NCI-H82 treated with DMSO at 0.1 percent for 48 hours (cell line): ENCODE measurements around the gene TPST2.
"Not testable (repeated sequence)": the region's sequence is repeated elsewhere in the genome, so short reads cannot be mapped to it uniquely, and the experiment has no call there.

Experiments
- DNase-seq: peaks from one replicate; lab custom pipeline; 2025; ENCODE audit not compliant: unreplicated experiment; lab: John Stamatoyannopoulos, UW

TPST2 gene

DNA sequence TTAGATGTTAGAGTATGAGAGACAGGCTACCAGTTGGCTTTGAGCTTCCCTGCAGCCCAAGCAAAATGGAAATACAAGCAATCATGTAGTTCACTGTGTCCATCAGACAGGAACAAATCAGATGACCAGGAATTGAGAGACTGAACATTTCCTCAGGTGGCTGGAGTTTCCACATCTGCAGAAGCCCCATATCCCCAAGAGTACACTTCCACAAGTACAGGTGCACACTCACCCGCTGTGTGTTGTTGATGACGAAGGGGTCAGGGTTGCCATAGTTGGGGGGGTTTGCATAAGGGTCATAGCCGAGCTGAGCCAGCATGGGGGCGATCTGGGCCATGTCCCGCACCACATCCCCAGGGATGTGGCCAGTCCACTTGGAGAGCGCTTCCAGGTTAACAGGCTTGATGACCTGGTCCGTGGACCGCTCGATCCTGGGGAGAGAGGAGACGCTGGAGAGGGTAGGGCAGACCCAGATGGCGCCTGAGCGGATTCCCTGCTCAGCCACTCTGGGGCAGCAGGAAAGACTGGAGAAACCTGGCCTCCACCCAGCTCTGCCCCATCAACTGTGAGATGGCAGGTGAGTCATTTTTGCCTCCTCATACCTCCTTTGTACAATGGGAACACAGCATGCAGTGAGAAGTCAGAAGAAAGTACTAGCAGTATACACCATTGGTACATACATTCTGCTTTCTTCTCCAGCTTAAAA lies 53.7 kb downstream of the TPST2 start:
- DNase-seq = no peak

DNA sequence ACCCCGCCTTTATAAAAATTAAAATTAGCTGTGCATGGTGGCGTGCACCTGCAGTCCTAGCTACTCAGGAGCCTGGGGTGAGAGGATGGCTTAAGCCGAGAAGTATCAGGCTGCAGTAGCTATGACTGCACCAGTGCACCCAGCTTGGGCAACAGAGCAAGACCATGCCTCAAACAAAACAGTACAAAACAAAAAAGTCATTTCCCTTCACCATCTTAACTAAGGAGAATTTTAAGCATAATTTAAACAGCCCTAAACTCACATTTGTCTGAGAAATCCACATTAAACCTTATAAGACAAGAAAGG lies 54.4 kb downstream of the TPST2 start:
- no peak for DNase-seq

GRCh38 chr22:26534874-26535602 lies 54.9 kb downstream of the TPST2 start:
- no peak for DNase-seq

DNA sequence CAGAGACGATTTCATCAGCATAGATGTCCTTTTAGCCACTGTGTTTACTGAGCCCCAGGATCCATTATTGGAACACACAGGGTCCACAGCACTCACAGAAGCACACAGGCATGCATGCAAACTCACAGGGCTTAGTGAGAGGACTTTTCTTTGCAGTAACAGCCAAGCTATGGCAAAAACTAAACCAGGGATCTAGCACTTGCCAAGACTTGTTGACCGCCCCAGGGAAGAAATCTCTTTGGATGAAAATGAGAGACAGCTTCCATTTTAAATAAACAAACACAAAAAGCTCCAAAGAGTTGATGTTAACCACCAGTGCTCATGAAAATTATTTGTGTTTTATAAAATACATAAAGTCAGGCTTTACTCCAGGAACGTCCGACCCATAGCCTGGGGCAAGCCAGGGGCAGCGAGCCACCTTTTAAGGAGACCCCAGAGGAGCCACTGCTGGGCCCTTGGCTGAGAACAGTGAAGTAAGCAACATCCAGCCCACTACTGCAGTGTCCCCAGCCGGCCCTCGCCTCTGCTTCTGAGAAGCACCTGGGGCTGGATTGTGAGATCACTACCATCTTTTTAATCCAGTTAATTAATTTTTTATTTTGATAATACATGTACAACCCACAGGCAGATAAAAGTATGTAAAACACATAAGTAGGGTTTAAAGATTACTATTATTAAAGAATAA lies 55.6 kb downstream of the TPST2 start:
- no peak for DNase-seq

DNA sequence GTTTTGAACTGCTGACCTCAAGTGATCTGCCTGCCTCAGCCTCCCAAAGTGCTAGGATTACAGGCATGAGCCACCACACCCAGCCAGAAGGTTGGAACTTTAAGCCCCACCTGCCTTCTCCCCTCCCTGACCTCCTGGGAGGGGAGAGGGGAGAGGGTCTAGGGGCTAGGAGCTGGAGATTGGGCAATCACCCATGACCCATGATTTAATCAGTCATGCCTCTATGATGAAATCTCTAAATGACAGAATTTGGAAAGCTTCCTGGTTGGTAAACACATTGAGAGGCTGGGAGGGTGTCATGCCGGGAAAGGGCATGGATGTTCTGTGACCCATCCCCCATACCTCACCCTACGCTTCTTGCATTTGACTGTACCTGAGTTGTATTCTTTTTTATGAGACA lies 60.6 kb downstream of the TPST2 start:
- DNase-seq = no peak

GRCh38 chr22:26528518-26528917 lies 61.4 kb downstream of the TPST2 start:
- not testable (repeated sequence) for DNase-seq

- peak; percentile 70 for DNase-seq
These were observed 62.1 kb downstream of the TPST2 start for GRCh38 chr22:26527574-26528465.

DNA sequence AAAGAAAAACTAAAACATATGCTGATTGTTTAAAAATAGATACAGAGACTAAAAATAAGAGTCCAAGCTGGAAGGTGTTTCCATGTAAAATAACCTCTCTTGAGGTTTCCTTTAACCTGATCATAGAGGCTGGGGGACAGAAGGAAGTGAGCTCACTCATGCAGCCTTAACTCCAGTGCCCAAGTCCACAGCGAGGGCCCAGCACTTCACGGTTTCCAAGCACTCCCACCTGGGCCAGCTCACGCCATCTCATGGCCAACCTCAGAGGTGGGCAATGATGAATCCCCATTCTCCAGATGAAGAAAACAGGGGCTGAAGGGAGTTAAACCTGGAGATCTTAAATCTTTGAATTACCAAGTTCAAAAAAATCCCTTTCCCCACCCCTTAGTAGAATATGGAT lies 62.8 kb downstream of the TPST2 start:
- DNase-seq = no peak

GRCh38 chr22:26525946-26526564 lies 63.9 kb downstream of the TPST2 start:
- DNase-seq = no peak

DNA sequence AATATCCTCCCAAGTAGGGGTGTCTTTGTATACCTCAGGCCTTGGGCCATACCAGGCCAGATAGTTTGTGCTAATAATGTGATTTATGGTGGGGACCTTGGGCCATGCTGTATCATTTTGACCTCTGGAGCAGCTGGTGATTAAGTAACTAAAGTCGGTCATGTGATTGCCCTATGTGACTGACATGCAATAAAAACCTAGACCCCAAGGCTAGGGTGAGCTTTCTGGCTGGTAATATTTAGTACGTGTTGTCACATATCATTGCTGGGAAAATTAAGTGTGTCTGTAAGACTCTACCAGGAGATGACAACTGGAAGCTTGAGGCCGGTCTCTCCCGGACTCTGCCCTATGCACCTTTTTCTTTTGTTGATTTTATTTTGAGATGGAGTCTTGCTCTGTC lies 65.1 kb downstream of the TPST2 start:
- DNase-seq = no peak

GRCh38 chr22:26522592-26522991 lies 67.3 kb downstream of the TPST2 start:
- DNase-seq = no peak

DNA sequence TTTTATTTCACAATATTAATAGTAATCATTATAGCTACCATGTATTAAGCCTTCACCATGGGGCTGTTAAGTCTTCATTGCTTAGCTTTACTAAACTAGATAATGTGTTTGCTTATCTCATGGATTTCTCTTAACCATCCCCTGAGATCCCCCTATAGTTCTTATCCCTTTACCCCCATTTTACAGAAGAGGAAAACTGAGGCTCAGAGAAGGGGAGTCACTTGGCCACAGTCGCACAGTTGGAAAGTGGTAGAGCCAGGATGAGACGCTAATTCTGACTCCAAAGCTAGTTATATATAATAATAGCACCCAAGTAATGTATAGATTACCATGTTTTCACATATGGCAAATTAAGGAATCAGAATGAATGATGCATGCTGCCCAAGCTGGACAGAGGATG lies 67.9 kb downstream of the TPST2 start:
- no peak for DNase-seq

- no peak for DNase-seq
These were observed 72.5 kb downstream of the TPST2 start for GRCh38 chr22:26517429-26517828.

GRCh38 chr22:26516503-26516902 lies 73.4 kb downstream of the TPST2 start:
- DNase-seq = no peak

DNA sequence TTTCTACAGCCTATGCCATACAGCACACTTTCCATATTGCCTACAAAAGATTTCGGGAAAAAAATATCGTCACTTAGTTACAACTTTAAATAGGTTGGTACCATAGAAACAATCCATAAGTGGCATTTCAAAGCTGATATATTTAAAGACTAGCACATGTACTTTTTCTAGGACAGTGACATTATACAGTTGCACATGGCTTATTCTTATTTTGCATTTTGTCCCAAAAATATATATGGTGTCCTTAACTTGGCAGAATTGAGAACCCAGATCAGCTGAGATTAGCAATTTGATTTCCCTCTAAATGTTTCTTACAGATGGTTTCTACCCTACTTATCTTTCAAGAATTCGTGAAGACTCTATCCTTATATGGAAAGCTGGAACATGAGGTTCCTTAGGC lies 74.0 kb downstream of the TPST2 start:
- no peak for DNase-seq

GRCh38 chr22:26514419-26515161 lies 75.3 kb downstream of the TPST2 start:
- DNase-seq = no peak

DNA sequence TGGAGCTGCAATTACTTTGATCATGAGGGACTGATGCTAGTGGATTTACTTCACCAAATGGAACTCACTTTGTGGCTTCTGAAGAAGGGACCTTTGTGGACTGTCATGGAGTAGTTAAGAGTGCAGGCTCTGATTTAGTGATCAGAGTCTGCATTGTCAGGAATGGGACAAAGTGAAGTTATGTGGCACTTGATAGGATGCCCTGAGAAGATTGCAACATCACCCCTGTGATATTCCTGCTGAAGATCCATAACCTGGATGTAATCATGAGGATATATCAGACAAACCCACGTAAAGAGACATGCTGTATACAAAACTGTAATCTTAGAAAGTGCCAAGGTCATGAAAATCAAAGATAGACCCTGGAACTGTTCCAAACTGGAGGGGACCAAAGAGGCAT lies 76.1 kb downstream of the TPST2 start:
- no peak for DNase-seq

GRCh38 chr22:26512149-26512793 lies 77.7 kb downstream of the TPST2 start, which contains the start of gene TFIP11:
TFIP11 (minus strand) TSS chr22:26512473; CDS start chr22:26510272, 2,201 bp downstream.
- peak; percentile 50 for DNase-seq

DNA sequence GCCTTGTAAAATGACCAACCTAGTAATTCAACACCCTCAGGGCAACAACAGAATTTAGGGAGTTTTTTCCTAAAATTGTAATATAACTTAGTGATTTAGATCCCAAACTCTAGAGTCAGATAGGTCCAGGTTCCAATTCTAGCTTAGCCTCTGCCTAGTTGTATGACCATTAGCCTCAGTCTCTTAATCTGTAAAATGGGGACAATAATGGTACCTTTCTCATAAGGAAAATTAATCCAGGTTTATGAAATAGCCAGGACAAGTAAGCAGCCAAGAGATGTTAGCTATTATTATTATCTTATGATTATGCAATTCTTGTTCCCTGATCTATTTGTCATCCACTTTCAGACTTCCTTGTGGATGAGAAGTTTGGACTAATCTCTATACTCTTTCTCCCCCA lies 81.8 kb downstream of the TPST2 start:
- DNase-seq = no peak

DNA sequence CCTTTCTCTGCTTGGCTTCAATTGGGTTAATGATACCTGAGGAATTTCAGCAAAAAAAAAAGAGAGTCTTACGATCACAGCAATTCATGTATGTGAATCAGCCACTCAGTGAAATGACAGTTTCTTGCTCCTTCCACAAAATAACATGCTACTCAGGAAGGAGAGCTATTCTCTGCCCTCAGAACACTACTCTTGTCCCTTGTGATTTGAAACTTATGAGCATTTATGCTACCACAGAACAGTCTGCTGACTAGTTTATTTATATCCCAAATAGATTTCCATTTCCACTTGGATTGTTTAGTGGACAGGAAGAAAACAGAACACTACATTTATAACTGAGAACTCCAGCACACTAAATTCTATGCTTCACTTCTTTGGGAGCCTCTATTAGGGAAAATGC lies 86.2 kb downstream of the TPST2 start:
- DNase-seq = no peak
